Activated CD8-positive, alpha-beta memory T cell treated with anti-CD3 and anti-CD28 coated beads for 1 hour (primary cell): Measurements from ENCODE around the gene RBM17.
"Not testable (repeated sequence)": the region's sequence is repeated elsewhere in the genome, so short reads cannot be mapped to it uniquely, and the experiment has no call there.

Experiments used
- DNase-seq, 2 donors: peaks; one replicate each; pipeline ENCODE4 v3.0.0-alpha.2; 2020; ENCODE audit warnings: low read depth in 1 of 2; ENCODE audit errors: extremely low read depth in 1 of 2

Gene RBM17

GRCh38 chr10:6079044-6079443 lies 9.8 kb upstream of the RBM17 start:
- DNase-seq = no peak

- DNase-seq = no peak
These were observed 8.3 kb upstream of the RBM17 start for GRCh38 chr10:6080417-6080973.

GRCh38 chr10:6082496-6083395 lies 6.1 kb upstream of the RBM17 start:
- no peak for DNase-seq

- no peak for DNase-seq
These were observed 5.0 kb upstream of the RBM17 start for GRCh38 chr10:6083523-6084475.

- DNase-seq = peak; percentile 62 to 76
These were observed 2.2 kb upstream of the RBM17 start for GRCh38 chr10:6086375-6087233.

GRCh38 chr10:6089334-6090219 lies 743 bp downstream of the RBM17 start:
- no peak for DNase-seq

- DNase-seq = no peak
These were observed 2.8 kb downstream of the RBM17 start for GRCh38 chr10:6091630-6092029.

- no peak for DNase-seq
These were observed 3.9 kb downstream of the RBM17 start for GRCh38 chr10:6092731-6093130.

GRCh38 chr10:6095810-6096570 lies 7.2 kb downstream of the RBM17 start:
- DNase-seq = no peak

- no peak for DNase-seq
These were observed 8.2 kb downstream of the RBM17 start for GRCh38 chr10:6097063-6097462.

GRCh38 chr10:6098156-6098555 lies 9.3 kb downstream of the RBM17 start:
- DNase-seq = no peak

GRCh38 chr10:6100370-6100769 lies 11.5 kb downstream of the RBM17 start:
- no peak for DNase-seq

- DNase-seq = no peak
These were observed 12.3 kb downstream of the RBM17 start for GRCh38 chr10:6101181-6101580.

- no peak for DNase-seq
These were observed 13.3 kb downstream of the RBM17 start for GRCh38 chr10:6102128-6102527.

GRCh38 chr10:6103591-6103990 lies 14.8 kb downstream of the RBM17 start:
- DNase-seq = no peak

GRCh38 chr10:6107616-6108015 lies 18.8 kb downstream of the RBM17 start:
- DNase-seq = not testable (repeated sequence)

GRCh38 chr10:6108072-6108471 lies 19.2 kb downstream of the RBM17 start:
- DNase-seq = no peak

- no peak for DNase-seq
These were observed 20.0 kb downstream of the RBM17 start for GRCh38 chr10:6108631-6109443.
